K562 (cell line): ENCODE data around the gene EEFSEC. TPM values are rescaled to one million over a fixed set of nuclear protein-coding genes. Genes with fewer than 3 reads are reported as not detected.
A peak's percentile ranks its signal among the peaks of the same experiment; 100 is the strongest.

Experiments
- BHLHE40 ChIP-seq: IDR thresholded peaks from 2 replicates; pipeline ENCODE4 v1.6.1; 2011; ENCODE audit warnings: low read length, improper control_type of control experiment
- COPS2 ChIP-seq: fragments of 450-650 bp; conservative IDR thresholded peaks from 2 replicates; pipeline ENCODE4 v1.6.1; 2016; ENCODE audit warnings: mild to moderate bottlenecking, moderate library complexity
- E2F3 ChIP-seq: fragments of 250-450 bp; sonication (Bioruptor Pico); IDR thresholded peaks from 2 replicates; pipeline ENCODE4 v1.4.0; 2020; ENCODE audit warnings: mild to moderate bottlenecking
- GTF2A2 ChIP-seq: IDR thresholded peaks from 2 replicates; pipeline ENCODE4 v1.6.1; 2016; ENCODE audit warnings: mild to moderate bottlenecking, missing genetic modification characterization, missing compliant biosample characterization
- HDAC1 ChIP-seq, 2 experiments: fragments of 450-650 bp; IDR thresholded peaks; 2 replicates each; pipeline ENCODE4 v1.6.1; 2016 to 2017; ENCODE audit warnings: inconsistent platforms in 1 of 2, mild to moderate bottlenecking in 1 of 2, moderate library complexity in 1 of 2
- JUND ChIP-seq, 2 experiments: IDR thresholded peaks; 2 replicates in 1 of 2; 3 replicates in 1 of 2; pipeline ENCODE4 v1.6.1; 2011; ENCODE audit warnings: borderline replicate concordance in 2 of 2, low read depth in 2 of 2, low read length in 2 of 2, improper control_type of control experiment in 1 of 2, missing biosample characterization in 1 of 2, missing genetic modification characterization in 1 of 2, missing genetic modification reagents in 1 of 2
- PRPF4 ChIP-seq: fragments of 200-400 bp; formaldehyde crosslinking; IDR thresholded peaks from one replicate; pipeline ENCODE4 v1.6.1; 2017; ENCODE audit warnings: low read length, low read depth, mild to moderate bottlenecking; ENCODE audit not compliant: insufficient read depth, poor library complexity, severe bottlenecking
- STAG1 ChIP-seq: sonication (generic); formaldehyde crosslinking; IDR thresholded peaks from 2 replicates; pipeline ENCODE4 v1.5.0; 2020; ENCODE audit warnings: missing genetic modification reagents, borderline replicate concordance
- polyA plus RNA-seq, 8 experiments: library from polyadenylated mRNA; depleted of rRNA in 4 of 8; stranded (reverse) in 5 of 8; unstranded in 3 of 8; fragments of >200 nt; fragmentation: Nextera tagmentation in 2 of 8; fragmentation: Illumina TruSeq in 1 of 8; extraction: Ambion mirVana in 2 of 8; extraction: Trizol in 1 of 8; gene quantifications; 2 replicates each; pipeline versions ENCODE4 v1.2.1 to v1.2.3, GENCODE V29; 2011 to 2014; ENCODE audit warnings: inconsistent platforms in 1 of 8, missing spikeins in 1 of 8
- total RNA-seq, 7 experiments: library from RNA; depleted of rRNA in 6 of 7; stranded (reverse); fragments of >200 nt in 6 of 7; fragmentation: Illumina TruSeq in 2 of 7; extraction: Trizol in 2 of 7; gene quantifications; 2 replicates each; pipeline versions ENCODE4 v1.2.1 to v1.2.3, GENCODE V29; 2011 to 2021; ENCODE audit warnings: low replicate concordance in 1 of 7
- TF ChIP-seq, protein P1 (sequence below), 3 experiments: fragments of 200-800 bp in 1 of 3; sonication (Bioruptor generic) in 1 of 3; sonication (generic) in 1 of 3; formaldehyde crosslinking in 1 of 3; IDR thresholded peaks; 2 replicates each; pipeline versions ENCODE4 v1.6.1 to v1.8.0; 2016 to 2022; ENCODE audit warnings: mild to moderate bottlenecking in 2 of 3, missing compliant biosample characterization in 2 of 3, missing genetic modification characterization in 2 of 3, missing genetic modification reagents in 1 of 3
- TF ChIP-seq, protein P2 (sequence below): fragments of 200-800 bp; sonication (Bioruptor generic); IDR thresholded peaks from 2 replicates; pipeline ENCODE4 v1.6.1; 2017; ENCODE audit warnings: missing genetic modification characterization, missing compliant biosample characterization
- TF ChIP-seq, protein P3 (sequence below): IDR thresholded peaks from 2 replicates; pipeline ENCODE4 v1.6.1; 2011; ENCODE audit warnings: borderline replicate concordance, low read depth, mild to moderate bottlenecking, moderate library complexity, low read length; ENCODE audit not compliant: insufficient read depth, poor library complexity, severe bottlenecking
- TF ChIP-seq, protein P4 (sequence below): sonication (generic); formaldehyde crosslinking; IDR thresholded peaks from 2 replicates; pipeline ENCODE4 v1.8.0; 2022; ENCODE audit warnings: missing genetic modification reagents, mild to moderate bottlenecking, borderline replicate concordance

EEFSEC gene
- total and polyA plus RNA-seq, 9 of the 15 experiments (the other 6 are each of a cell fraction or from before 2014, with no cell fraction given) = 0.35 to 11.8 (median 7.7) TPM

DNA sequence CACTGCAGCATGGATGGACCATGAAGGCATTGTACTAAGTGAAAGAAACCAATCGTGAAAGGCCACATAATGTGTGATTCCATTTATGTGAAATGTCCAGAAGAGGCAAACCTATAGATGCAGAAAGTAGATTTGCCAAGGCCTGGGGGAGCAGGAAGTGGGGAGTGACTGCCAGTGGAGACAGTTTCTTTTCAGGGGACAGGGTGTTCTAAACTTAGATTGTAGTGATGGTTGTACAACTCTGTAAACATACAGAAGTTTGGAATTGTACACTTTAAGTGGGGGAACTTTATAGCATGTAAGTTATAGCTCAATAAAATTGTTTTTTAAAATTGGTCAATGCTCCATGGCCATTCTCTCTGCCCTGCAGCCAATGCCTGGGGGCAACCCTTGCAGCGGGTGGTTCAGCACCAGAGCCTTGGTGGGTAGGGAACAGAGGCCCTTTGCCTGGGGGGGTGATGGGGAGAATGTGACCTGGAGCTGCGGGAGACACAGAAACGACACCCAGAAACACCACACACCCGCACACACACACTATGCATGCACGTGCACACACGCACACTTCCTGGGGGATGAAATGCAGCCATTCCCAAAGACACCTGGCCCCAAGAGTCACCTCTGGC is 270.4 kb downstream of the EEFSEC start (continued):
- TF ChIP-seq E2F3 (CRISPR knock-in tag) = no peak
- TF ChIP-seq JUND (IDR thresholded peaks at IDR 0.05; ENCODE audit: borderline replicate concordance, low read depth, low read length) = no peak
- no peak for TF ChIP-seq JUND (tag; IDR thresholded peaks at IDR 0.05; ENCODE audit: borderline replicate concordance, low read depth, low read length)
- TF ChIP-seq GTF2A2 (tag) = no peak
- TF ChIP-seq, protein P1, sequence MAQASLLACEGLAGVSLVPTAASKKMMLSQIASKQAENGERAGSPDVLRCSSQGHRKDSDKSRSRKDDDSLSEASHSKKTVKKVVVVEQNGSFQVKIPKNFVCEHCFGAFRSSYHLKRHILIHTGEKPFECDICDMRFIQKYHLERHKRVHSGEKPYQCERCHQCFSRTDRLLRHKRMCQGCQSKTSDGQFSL (CRISPR knock-in tag; IDR thresholded peaks at IDR 0.05) = peak; percentile 25; the same call in 1 of the 2 replicates
- TF ChIP-seq, protein P1 (tag; IDR thresholded peaks at IDR 0.05) = no peak
- no peak for TF ChIP-seq STAG1
- TF ChIP-seq BHLHE40 = 0 out of 2 replicates have a peak, but pooled peaks have one; percentile 29
- TF ChIP-seq, protein P2, sequence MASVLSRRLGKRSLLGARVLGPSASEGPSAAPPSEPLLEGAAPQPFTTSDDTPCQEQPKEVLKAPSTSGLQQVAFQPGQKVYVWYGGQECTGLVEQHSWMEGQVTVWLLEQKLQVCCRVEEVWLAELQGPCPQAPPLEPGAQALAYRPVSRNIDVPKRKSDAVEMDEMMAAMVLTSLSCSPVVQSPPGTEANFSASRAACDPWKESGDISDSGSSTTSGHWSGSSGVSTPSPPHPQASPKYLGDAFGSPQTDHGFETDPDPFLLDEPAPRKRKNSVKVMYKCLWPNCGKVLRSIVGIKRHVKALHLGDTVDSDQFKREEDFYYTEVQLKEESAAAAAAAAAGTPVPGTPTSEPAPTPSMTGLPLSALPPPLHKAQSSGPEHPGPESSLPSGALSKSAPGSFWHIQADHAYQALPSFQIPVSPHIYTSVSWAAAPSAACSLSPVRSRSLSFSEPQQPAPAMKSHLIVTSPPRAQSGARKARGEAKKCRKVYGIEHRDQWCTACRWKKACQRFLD (CRISPR knock-in tag) = peak; percentile 10; the same call in 1 of the 2 replicates
- TF ChIP-seq, protein P3, sequence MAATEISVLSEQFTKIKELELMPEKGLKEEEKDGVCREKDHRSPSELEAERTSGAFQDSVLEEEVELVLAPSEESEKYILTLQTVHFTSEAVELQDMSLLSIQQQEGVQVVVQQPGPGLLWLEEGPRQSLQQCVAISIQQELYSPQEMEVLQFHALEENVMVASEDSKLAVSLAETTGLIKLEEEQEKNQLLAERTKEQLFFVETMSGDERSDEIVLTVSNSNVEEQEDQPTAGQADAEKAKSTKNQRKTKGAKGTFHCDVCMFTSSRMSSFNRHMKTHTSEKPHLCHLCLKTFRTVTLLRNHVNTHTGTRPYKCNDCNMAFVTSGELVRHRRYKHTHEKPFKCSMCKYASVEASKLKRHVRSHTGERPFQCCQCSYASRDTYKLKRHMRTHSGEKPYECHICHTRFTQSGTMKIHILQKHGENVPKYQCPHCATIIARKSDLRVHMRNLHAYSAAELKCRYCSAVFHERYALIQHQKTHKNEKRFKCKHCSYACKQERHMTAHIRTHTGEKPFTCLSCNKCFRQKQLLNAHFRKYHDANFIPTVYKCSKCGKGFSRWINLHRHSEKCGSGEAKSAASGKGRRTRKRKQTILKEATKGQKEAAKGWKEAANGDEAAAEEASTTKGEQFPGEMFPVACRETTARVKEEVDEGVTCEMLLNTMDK = no peak
- no peak for TF ChIP-seq PRPF4
- no peak for TF ChIP-seq HDAC1 (IDR thresholded peaks at IDR 0.05)
- TF ChIP-seq, protein P4, sequence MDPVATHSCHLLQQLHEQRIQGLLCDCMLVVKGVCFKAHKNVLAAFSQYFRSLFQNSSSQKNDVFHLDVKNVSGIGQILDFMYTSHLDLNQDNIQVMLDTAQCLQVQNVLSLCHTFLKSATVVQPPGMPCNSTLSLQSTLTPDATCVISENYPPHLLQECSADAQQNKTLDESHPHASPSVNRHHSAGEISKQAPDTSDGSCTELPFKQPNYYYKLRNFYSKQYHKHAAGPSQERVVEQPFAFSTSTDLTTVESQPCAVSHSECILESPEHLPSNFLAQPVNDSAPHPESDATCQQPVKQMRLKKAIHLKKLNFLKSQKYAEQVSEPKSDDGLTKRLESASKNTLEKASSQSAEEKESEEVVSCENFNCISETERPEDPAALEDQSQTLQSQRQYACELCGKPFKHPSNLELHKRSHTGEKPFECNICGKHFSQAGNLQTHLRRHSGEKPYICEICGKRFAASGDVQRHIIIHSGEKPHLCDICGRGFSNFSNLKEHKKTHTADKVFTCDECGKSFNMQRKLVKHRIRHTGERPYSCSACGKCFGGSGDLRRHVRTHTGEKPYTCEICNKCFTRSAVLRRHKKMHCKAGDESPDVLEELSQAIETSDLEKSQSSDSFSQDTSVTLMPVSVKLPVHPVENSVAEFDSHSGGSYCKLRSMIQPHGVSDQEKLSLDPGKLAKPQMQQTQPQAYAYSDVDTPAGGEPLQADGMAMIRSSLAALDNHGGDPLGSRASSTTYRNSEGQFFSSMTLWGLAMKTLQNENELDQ = no peak
- TF ChIP-seq COPS2 = no peak
- TF ChIP-seq, all 486 proteins: peak for 5
